Forelimb muscle (tissue), 1 donor: ENCODE results near the gene SLC44A3. TPM values are rescaled to one million over a fixed set of nuclear protein-coding genes. Genes with fewer than 3 reads are reported as not detected.

Source experiments
- DNase-seq: peaks from one replicate; pipeline ENCODE4 v3.0.0-alpha.2; 2013; ENCODE audit warnings: low read depth
- polyA plus RNA-seq: library from polyadenylated mRNA; unstranded; fragments of 120-200 nt; gene quantifications from one replicate; pipeline ENCODE4 v1.2.1, GENCODE V29; 2013; ENCODE audit not compliant: insufficient read length

SLC44A3 gene, protein sequence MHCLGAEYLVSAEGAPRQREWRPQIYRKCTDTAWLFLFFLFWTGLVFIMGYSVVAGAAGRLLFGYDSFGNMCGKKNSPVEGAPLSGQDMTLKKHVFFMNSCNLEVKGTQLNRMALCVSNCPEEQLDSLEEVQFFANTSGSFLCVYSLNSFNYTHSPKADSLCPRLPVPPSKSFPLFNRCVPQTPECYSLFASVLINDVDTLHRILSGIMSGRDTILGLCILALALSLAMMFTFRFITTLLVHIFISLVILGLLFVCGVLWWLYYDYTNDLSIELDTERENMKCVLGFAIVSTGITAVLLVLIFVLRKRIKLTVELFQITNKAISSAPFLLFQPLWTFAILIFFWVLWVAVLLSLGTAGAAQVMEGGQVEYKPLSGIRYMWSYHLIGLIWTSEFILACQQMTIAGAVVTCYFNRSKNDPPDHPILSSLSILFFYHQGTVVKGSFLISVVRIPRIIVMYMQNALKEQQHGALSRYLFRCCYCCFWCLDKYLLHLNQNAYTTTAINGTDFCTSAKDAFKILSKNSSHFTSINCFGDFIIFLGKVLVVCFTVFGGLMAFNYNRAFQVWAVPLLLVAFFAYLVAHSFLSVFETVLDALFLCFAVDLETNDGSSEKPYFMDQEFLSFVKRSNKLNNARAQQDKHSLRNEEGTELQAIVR
- polyA plus RNA-seq: 4.1 TPM

DNA sequence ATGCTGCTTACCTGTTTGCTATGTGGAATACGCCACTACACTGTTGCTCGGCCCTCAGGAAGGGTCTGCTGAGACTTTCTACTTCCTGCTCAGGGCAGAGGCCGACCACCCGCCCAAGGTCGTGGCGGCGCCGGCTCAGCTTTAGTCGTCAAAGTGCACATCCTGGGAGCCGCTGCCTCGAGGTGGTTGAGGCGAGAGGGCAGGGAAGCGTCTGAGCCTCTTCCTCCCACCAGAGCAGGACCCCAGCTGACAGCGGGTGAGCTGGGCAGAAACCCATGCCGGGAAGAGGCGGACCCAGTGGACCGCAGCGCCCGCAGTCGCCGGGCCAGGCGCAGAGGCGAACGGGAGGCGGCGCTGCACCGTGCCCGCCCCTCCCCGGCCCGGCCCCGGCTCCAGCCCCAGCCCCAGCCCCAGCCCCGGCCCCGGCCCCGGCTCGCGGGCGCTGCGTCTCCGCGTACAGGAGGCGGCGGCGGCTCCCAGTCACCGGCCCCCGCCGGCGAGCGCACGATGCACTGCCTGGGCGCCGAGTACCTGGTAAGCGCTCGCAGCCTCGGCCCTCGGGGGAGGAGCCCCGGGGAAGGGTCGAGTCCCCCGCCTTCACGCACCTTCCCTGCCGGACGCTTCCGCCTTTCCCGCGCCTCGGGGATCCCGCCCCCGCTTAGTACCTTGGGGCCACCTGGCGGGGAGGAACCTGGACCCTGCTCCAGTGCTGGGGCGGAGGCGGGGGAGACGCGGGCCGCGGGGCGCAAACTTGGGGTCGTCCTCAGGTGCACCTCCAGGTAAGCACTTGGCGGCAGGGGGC is at the start of gene SLC44A3:
SLC44A3 (plus strand) TSS at position 413 of the 802 bp plus-strand sequence; CDS start at position 508, 95 bp downstream.
- DNase-seq: no peak

DNA sequence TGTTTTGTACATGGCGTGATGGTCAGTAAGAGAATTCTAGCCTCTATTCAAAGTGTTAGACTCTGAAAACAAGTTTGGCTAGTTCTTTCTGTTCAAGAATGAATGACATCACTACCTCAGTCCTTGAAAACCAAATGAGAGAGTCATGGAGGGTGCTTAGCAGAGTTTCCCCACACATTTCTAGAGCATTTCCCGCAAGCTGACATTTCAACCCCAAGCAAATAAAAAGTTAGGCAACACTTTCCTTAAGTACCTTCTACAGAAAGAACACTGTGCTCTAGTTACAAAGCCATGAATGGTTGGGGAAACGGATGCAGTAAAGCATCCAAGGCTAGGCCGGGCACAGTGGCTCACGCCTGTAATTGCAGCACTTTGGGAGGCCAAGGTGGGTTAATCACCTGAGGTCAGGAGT is 47.9 kb upstream of the SLC44A3 start:
- no peak for DNase-seq

DNA sequence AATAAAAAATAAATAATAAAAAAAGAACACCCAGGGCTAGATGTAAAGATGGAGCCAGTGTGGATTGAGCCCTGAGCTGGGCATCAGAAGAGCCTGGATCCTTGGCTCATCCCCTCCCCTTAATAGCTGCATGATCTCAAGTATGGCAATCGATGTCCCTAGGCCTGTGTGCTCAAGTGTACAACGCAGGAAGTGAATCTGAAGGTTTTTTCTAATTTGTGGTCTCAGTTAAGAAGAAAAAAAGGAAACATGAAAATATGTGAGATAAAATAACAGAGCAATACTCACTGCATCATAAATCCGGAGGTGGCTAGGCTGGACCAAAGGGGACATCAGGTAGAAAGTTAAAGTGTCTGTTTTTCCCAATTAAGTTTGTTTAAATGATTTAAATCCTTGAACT is 47.3 kb upstream of the SLC44A3 start:
- no peak for DNase-seq

DNA sequence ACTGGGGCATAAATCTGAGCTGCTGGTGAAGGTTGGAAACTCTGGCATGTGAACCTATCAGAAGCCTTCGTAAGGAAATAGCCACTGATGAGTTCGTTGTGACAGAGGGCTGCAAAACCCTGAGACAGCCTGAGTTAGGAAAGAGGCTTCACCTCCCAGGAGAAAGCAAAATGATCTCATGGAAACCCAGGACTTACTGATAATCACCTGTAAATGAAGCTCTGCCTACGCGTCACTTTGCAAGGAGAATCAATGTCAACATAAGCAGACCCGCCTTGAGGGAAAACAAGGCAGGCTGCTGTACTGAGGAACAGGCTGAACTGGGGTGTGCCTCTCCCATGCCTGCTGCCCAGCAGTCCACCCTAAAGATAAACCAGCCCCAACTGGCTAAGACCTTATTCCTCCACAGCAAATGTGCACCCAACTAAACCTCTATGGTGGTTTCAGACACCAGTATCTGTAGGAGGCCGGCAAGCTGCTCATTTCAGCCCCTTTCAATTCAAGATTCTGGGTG is 46.8 kb upstream of the SLC44A3 start:
- no peak for DNase-seq

DNA sequence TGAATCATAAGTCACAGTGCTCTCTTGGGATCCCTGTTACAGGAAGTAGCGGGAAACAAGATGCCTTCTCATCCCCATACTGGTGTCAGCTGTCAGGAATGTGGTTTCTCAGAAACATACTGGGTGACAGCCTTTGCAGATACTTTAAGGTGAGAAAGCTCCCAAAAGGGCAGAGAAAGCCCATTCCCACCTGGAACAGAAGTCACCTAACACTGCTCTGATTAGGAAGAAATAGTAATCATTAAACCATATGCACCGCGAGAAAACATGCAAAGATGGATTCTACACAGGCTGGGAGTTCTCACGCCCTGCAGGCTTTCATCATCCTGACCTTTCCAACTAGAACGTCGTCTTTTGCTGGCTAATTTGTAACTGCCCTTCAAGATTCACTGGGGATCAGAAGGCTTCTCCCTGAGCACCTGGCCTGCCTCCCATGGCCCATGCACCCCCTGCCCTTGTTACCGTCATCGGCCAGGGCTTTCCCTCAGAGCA is 46.2 kb upstream of the SLC44A3 start:
- DNase-seq: no peak

DNA sequence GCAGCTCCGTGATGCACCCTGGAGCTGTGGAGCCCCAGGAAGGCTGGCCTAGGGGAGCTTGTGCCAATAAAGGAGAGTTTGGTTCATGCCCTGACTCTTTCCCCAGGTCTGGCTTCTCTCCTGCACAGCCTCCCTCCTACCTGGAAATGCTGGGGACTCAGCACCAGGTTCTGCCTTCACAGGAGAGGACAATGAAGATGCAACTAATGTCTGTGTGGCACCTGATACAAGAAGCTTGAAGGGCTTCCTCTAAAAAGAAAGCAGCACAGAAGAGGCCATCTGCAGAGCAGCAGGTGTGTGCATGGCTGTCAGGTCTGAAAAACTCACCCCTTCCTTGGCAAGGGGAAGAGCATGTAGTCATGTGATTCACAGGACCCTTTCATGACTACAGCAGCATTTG is 43.7 kb upstream of the SLC44A3 start:
- DNase-seq: no peak

DNA sequence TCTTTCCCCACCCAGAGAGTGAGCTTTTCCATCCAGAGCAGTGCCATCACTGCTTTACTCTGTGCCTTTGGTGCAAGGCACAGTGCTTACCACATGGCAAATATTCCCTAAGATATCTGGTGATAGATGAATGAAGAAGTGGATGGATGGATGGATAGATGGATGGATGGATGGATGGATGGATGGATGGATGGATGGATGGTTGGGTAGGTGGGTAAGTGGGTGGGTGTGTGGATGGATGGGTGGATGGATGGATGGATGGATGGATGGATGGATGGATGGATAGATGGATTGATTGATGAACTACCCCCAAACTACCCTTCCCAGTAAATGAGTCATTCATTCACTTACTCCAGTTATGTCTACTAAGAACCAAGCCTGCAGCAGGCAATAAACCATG is 42.9 kb upstream of the SLC44A3 start:
- DNase-seq: no peak

DNA sequence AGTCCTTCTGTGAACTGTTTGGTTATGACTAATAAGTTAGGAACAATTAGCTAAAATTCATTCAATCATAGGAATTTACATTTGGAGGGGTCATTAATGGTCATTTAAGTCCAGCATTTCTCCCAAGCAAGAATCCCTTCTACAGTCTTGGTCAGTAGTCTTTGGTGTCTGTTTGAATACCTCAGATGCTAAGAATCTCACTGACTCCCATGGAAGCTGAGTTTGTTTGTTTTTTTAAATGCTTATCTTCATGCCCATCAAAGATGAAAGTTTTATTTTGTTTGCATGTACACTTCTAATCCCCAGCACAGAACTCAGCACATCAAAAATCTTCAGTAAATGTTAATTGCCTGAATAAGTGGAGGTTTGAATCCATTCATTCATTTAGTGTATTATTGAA is 41.3 kb upstream of the SLC44A3 start:
- no peak for DNase-seq

DNA sequence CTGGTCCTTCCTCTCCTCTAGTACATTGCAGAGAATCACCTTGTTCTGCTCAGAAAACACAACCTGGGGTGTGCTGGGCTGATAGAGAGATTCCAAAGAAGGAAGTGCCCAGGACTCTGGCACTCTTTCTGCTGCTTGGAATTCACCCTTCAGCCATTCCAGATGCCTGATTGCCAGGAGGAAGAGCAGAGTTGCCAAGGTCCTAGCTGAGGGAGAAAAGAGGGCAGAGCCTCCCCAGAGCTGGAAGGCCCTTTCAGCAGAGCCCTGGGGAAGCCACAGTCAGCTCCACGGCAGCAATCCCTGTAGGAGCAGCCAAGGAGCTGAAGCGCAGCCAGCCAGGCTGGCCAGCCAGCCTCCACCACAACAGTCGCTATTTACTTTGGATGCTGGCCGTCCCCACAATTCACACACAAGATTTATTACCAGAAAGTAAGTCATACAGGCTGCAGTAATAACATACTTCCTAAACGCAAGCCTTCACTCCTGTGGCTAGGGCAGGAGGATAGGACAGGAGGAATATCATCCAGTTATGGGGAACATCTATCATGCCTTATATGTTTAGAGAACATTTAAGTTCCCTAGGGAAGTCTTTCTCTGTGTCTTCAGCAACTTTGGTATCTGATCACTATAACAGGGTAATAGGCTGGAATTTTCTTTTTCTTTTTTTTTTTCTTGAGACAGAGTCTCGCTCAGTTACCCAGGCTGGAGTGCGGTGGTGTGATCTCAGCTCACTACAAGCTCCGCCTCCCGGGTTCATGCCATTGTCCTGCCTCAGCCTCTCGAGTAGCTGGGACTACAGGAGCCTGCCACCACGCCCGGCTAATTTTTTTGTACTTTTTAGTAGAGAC is 36.6 kb upstream of the SLC44A3 start:
- no peak for DNase-seq

DNA sequence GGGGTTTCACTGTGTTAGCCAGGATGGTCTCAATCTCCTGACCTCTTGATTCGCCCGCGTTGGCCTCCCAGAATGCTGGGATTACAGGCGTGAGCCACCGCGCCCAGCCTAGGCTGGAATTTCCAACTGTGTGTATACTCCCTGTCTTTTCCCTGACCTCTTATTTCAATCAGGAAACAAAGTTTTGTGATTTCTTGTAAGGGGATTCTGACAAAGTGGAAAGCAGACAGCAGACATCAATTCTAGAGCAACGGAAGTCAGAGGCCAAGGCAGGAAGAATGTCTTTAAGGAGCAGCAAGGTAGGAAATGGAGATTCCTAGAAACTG is 36.0 kb upstream of the SLC44A3 start:
- DNase-seq: no peak

DNA sequence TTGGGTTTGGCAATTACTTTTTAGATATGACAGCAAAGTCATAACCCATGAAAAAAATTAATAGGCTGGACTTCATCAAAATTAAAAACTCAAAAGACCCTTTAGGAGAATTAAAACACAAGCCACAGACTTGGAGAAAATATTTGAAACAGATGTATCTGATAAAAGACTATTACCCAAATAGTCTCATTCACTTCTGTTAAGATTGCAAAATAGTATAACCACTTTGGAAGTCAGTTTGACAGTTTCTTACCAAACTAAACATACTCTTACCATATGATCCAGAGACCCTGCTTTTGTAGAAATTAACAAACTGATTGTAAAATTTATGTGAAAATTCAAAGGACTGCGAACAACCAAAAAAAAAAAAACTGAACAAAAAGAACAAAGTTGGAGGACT is 32.5 kb upstream of the SLC44A3 start:
- no peak for DNase-seq

DNA sequence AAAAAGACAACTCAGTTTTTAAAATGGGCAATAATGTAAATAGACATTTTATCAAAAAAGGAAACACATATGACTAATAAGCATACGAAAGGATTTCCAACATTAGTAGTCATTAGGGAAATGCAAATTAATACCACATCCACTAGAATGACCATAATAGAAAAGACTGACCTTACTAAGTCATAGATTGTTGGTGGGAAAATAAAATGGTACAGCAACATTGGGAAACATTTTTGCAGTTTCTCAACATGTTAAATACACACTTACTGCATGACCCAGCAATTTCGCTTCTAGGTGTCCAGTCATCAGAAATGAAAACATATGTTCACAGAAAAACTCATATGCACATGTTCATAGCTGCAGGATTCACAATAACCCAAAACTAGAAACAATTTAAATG is 29.9 kb upstream of the SLC44A3 start:
- no peak for DNase-seq

DNA sequence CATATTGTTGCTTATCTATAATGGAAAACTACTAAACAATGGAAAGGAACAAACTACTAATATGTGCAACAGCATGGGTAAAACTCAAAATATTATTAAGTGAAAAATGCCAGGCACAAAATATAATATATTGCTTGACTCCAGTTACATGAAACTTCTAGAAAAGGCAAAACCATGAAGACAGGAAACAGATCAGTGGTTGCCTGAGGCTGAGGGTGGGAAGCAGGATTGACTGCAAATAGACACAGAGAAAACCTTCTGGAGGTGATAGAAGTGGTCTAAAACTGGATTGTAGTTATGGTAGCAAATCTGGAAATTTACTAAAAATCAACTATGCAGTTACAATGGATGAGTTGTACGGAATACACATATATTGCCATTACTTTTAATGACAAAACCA is 29.5 kb upstream of the SLC44A3 start:
- DNase-seq: no peak

DNA sequence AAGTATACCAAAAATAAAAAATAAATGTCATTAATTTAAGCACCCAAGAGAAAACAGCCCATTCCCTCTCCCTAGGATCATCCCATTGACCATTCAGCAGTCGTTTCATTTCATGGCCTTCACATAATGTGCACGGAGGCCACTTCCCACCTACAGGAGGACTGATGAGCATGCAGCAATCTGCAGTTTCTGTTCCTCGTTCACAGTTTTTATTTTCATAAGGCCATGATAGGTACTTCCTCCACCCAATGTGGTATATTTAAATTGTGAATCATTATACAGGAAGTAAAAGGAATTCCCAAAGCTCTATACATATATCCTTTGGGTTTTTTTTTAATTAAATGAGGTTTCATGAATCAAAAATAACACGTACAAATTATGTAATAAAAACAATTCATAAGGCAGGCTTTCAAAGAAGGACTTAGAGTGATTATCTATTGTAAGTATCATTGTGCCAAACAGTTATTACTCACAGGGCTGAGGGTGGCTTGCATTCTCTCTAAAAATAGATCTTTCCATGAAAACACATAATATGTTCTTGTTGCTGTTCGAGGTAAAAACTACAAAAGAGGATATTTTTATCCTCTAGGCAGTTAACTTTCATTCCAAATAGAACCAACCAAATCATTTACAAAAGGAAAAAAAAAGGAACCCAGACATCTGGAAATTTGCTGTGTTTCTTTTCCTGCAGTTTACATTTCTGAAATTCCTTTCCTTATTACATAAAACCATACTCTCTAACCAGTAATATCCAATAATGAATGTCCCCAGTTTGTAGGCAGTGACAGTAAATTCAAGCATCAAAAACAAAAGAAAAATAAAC is 27.5 kb upstream of the SLC44A3 start:
- DNase-seq: no peak

DNA sequence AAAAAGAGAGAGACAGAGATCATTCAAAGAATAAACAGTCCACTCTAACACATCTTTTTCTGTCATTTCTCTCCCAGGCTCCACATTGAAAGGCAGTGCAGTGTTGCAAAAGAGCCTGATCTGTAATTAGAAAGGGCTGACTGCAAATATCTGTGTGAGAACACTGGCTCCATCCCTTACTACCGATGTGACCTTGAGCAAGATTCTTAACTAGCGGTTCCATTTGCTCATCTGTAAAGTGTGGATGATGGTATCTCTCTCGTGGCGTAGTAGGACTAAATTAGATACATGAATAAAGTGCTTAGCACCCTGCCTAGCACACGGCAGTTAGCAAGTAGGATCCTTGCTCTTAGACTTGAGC is 26.9 kb upstream of the SLC44A3 start:
- DNase-seq: no peak

DNA sequence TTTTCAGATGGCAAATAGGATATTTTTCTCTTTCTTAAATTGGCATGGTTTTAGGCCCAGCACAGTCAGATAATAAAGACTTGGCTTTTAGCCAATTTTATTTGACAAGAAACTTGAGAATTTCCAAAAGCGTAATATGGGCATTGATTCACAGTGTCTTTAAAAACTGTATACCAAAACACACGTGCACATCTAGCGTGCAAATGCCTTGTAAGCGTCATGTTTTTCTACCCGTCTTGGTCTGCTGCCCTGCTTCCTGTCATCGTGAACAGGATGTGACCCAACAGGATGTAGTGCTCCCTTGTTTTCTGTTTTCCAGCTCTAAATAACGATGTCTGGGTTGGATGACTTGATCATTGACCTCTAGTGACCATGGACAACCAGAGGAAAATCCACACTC is 24.7 kb upstream of the SLC44A3 start:
- DNase-seq: no peak

DNA sequence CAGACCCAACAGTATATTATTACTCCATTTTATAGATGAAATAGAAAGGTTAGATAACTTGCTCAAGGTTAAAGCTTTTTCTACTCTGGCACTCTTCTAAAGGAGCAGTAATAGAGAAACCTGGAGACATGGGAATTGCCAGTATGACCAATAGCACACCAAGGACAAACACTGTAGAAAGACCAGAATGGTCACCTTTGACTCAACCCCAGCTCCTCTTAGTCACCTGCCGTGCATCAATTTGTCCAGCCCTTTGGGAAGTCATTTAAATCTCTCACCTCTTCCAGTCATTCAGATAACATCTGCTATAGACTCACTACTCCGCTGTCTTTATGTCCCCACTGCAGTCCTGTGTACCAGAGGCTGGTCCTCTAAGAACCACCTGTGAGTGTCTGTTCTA is 23.9 kb upstream of the SLC44A3 start:
- DNase-seq: no peak

DNA sequence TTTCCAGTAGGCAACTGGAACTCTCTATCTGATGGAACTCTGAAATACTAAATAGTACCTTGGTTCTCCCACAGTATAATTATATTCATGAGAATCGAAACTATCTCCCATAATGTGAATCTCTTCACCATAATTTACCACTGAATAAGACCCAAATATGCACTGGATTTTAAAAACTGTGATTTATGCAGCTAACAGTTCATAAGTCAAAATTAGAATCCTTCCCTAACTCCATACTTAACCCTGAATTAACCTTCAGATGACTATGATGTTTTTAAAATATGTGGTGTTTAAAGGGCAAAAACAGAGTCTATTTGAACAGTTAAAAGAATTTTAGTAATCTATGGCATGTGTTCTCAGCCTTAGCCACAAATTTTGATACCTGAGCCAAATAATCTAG is 22.9 kb upstream of the SLC44A3 start:
- DNase-seq: no peak

DNA sequence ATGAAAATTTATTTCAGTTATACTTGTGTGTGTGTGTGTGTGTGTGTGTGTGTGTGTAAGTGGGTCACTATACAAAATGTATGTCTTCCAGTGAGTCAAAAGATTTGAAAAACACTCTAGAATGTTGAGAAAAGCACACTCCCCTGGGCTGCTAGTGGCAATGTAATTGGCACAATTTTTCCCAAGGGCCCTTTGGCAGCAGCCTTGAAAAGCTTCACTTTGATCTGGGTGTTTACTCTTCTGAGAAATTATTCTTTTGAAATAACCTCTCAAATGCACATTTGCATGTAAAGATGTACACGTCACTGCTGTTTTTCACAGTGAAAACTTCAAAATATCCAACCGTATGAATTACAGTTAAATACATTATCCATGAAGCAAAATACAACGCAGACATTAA is 22.1 kb upstream of the SLC44A3 start:
- no peak for DNase-seq

DNA sequence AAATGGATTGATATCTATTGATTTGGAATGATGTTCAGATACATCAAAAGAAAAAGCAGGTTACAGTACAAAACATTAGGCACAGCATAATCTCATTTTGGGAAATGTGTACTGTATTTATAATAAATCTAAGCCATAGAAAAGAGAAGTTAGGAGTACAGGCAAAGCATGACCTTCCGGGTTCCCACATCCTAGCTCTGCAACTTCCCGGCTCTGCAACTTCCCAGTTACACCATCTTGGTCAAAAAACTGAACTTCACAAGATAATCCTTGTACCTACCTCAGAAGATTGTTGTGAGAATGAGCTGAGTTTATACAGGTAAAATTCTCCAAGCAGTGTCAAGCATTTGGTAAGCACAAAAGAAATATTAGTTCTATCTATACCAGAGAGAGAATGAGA is 21.7 kb upstream of the SLC44A3 start:
- no peak for DNase-seq

DNA sequence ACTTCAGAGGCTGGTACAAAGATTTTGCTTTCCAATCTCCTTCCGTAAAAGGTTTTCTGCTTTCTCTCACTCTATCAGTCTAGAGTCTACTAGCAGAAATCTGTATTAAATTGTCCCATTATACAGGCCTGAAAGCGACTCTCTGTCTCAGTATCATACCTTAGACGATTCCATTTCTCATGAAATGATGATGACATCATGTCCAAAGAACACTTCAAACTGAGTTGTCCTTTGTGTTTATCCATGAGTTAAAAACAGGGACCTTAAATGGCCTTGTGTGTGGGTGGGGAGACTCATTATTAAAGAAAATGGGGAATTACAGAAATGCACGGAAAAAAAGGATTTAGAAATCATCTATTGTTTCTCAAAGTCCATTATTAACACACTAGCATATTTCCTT is 21.0 kb upstream of the SLC44A3 start:
- no peak for DNase-seq
